ENCODE results near the gene KIAA0753. TPM values are rescaled to one million over a fixed set of nuclear protein-coding genes. Genes with fewer than 3 reads are reported as not detected.
A peak's percentile ranks its signal among the peaks of the same experiment; 100 is the strongest.

The KIAA0753 gene
- total RNA-seq, 1 donor = 14.4 TPM

DNA sequence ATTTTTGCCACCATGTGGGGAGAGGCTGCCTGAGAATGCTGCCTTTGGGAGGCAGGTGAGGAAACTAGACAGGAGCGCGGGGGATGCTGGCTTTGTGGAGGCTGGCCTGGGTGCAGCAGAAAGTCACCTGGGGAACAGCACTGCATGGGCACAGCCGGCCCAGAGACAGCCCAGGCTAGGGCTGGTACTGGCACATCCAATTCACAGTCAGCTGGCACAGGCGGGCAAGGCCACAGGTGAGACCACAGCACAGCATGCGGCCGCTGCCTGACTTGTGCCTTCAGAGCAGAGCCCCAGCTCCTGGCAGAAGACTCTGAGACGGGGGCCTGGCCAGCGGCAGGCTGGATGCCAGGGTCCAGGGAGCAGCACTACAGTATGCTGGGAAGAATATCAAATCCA, 67.5 kb downstream of the KIAA0753 start:
- TF ChIP-seq, protein P1, sequence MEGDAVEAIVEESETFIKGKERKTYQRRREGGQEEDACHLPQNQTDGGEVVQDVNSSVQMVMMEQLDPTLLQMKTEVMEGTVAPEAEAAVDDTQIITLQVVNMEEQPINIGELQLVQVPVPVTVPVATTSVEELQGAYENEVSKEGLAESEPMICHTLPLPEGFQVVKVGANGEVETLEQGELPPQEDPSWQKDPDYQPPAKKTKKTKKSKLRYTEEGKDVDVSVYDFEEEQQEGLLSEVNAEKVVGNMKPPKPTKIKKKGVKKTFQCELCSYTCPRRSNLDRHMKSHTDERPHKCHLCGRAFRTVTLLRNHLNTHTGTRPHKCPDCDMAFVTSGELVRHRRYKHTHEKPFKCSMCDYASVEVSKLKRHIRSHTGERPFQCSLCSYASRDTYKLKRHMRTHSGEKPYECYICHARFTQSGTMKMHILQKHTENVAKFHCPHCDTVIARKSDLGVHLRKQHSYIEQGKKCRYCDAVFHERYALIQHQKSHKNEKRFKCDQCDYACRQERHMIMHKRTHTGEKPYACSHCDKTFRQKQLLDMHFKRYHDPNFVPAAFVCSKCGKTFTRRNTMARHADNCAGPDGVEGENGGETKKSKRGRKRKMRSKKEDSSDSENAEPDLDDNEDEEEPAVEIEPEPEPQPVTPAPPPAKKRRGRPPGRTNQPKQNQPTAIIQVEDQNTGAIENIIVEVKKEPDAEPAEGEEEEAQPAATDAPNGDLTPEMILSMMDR (IDR thresholded peaks at IDR 0.05; ENCODE audit: insufficient read depth, low read length) = no peak
- no peak for DNase-seq (ENCODE audit: low read depth)
- no peak overlapping the region for H3K4me3 ChIP-seq (ENCODE audit: low read depth, low read length)

DNA sequence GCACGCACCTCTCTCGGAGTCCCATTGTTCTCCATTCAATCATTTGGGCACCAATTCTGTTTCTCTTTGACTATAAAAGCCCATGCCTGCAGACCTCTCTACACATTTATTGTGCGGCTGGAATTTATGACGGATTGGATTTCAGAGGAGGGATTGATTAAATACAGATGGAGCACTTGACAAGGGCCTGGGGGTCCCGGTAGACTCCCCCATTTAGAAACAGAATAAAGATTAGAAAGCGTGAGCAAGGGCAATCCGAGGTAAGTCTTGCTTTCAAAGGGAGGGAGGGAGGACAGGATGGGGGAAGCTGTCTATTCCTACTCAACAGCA, 69.1 kb downstream of the KIAA0753 start:
- TF ChIP-seq, protein P1 (IDR thresholded peaks at IDR 0.05; ENCODE audit: insufficient read depth, low read length) = no peak
- DNase-seq (ENCODE audit: low read depth) = no peak
- H3K4me3 ChIP-seq (ENCODE audit: low read depth, low read length) = no peak overlapping the region

DNA sequence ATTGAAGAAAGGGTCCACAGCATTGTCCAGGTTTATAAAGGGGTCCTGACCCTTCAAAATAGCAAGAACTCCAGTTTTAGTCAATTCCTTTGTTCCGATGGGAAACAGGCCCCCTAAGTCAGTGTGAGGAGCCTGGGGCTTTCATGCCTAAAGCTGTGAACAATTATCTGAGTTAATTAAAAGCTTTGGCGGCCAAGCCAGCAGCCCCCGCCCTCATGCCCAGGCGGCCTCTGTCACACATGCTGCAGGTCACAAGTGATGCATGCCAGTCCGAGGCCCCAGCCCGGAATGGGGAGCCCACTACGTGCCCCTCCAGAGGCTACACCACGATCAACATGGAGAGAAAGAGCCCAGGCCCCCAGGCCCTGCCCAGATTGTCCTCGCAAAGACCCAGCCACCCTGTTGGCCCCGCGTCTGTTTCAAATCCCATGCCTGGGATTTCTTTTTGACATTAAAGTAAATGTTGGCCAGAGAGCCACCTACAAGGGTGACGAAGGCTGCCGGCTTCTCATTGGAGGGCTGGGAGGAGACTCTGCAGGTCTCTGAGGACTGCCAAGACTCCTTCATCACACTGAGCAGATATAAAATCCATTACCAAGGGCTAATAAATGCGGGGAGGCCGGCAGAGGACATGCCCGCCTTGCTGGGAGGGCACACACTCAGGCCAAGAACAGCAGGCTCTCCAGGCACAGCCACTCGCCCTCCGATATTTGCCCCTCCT, 69.6 kb downstream of the KIAA0753 start:
- H3K4me3 ChIP-seq (ENCODE audit: low read depth, low read length) = no peak overlapping the region
- TF ChIP-seq, protein P1 (IDR thresholded peaks at IDR 0.05; ENCODE audit: insufficient read depth, low read length) = no peak
- no peak for DNase-seq (ENCODE audit: low read depth)

DNA sequence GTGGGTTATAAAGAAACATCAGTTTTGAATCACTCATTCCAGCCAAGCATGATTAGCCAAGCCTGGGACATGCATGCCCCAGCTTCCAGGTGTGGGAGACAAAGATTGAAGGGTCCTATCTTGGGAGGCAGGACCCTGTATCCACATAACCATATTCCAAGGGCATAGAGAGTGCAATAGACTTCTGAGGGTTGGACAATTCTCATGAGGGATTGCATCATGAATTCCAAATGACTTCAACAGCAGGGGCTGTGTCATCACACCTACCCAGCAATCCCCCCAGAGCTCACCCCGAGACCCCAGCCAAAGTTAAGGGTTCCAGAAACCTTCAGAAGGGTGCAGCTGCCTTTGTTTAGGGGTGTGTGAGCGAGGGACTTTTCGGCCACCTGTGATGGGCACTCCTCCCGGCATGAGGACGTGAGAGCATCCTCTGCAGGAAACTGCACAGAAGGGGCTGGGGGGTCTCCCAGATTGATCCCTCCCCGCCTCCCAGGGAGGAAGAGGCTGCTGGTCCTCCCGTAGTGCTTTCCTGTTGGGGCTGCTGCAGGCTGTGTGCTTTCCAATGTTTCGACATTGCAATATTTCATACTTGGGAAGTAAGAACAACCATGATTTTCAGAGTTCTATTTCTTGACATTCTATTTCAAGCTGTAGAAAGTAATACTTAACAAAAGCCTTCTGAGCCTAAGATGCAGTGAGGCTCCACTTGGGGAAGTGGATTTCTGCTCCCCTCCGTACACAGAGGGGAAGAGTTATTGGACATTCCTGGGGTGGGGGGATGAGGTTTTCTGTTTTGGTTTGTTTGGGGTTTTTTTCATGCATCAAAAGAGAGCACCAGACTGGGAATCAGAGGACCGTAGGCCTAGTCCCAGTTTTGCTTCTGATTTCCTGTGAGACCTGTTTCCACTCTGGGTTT, 70.9 kb downstream of the KIAA0753 start:
- TF ChIP-seq, protein P1 (IDR thresholded peaks at IDR 0.05; ENCODE audit: insufficient read depth, low read length) = no peak
- no peak for DNase-seq (ENCODE audit: low read depth)
- H3K4me3 ChIP-seq (ENCODE audit: low read depth, low read length) = no peak overlapping the region

DNA sequence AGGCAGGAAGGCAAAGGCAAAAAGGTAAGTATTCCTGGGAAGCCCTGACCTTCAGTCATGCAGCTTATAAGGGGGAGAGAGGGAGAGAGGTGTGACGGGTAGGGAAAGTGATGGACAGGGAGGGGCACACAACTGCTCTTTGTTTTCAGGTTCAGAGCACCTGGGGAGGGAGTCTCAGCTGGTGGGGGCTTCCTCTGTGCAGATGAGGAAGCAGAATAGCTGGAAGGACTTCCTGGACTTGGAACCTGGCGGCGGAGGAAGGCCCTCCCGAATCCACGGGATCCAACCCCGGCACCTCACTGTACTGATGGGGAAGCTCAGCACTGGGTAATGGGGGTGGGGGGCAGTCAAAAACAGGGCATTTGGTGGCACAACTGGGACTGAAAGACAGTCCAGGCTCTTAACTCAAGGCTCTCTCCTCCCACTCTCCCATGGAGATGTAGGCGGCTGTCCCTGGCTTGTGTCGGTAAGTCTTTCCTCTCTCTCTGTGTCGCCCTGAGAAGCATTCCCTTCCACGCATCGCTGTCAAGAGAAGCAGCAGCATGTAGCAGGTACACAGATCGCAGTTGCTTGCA, 72.2 kb downstream of the KIAA0753 start:
- TF ChIP-seq, protein P1 (IDR thresholded peaks at IDR 0.05; ENCODE audit: insufficient read depth, low read length) = no peak
- H3K4me3 ChIP-seq (ENCODE audit: low read depth, low read length) = no peak overlapping the region
- no peak for DNase-seq (ENCODE audit: low read depth)

DNA sequence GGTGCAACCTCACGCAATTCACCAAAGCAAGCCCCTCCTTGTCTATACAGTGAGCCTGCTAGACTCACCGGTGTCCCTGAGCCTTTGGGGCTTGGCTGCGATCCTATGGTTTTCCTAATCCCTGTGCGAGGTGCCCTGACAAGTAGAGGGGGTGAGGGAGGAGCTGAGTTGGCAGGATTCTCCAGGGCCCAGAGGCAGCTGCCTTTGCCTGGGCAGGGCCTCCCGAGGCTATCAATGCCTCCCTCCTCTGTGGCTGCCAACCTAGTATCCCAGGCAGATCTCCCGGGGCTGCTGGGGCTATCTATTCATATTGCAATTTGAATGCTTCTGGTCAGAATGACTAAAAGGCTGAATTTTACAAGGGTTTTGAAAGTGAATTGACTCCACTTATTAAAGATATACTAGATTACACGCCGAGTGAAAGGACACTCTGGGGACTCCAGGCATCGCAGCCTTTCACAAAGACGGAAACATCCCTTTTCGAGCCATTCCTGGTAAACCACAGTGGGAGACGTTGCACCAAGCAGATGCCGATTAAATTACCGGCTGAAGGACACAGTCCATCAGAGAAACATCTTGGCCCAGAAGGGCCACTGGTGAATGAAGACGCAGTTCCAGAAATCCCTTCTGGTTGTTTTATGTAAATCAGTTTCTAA, 72.9 kb downstream of the KIAA0753 start:
- H3K4me3 ChIP-seq (ENCODE audit: low read depth, low read length) = no peak overlapping the region
- TF ChIP-seq, protein P1 (IDR thresholded peaks at IDR 0.05; ENCODE audit: insufficient read depth, low read length) = no peak
- peak; percentile 60 for DNase-seq (ENCODE audit: low read depth)
